H1 (cell line): ENCODE data around the gene AIDA. TPM values are rescaled to one million over a fixed set of nuclear protein-coding genes. Genes with fewer than 3 reads are reported as not detected.
A peak's percentile ranks its signal among the peaks of the same experiment; 100 is the strongest.

Source experiments
- ASH2L ChIP-seq: fragments of 200-600, 300-600 bp; sonication (generic); IDR thresholded peaks from one replicate; pipeline ENCODE4 v1.7.1; 2017; ENCODE audit warnings: low read length
- BCL11A ChIP-seq, 2 experiments: IDR thresholded peaks; one replicate each; pipeline ENCODE4 v1.6.1; 2011; ENCODE audit warnings: low read depth in 2 of 2, low read length in 2 of 2, mild to moderate bottlenecking in 2 of 2
- BRCA1 ChIP-seq: IDR thresholded peaks from 2 replicates; pipeline ENCODE4 v1.6.1; 2012; ENCODE audit warnings: low read depth, low read length, improper control_type of control experiment
- GTF2F1 ChIP-seq: IDR thresholded peaks from 2 replicates; pipeline ENCODE4 v1.6.1; 2012; ENCODE audit warnings: low read depth, low read length, improper control_type of control experiment, borderline replicate concordance
- HDAC2 ChIP-seq, 2 experiments: fragments of 300-600 bp in 1 of 2; sonication (generic) in 1 of 2; IDR thresholded peaks; 2 replicates each; pipeline ENCODE4 v1.6.1; 2011 to 2012; ENCODE audit warnings: low read depth in 2 of 2, low read length in 2 of 2, mild to moderate bottlenecking in 2 of 2, moderate library complexity in 2 of 2, borderline replicate concordance in 1 of 2, inconsistent platforms in 1 of 2
- JUND ChIP-seq: IDR thresholded peaks from 2 replicates; pipeline ENCODE4 v1.6.1; 2011; ENCODE audit warnings: mild to moderate bottlenecking, improper control_type of control experiment, low read length
- MAFK ChIP-seq: IDR thresholded peaks from 2 replicates; pipeline ENCODE4 v1.6.1; 2012; ENCODE audit warnings: low read depth, mild to moderate bottlenecking, improper control_type of control experiment, low read length
- NANOG ChIP-seq: IDR thresholded peaks from 2 replicates; pipeline ENCODE4 v1.6.1; 2011; ENCODE audit warnings: low read length, low read depth, mild to moderate bottlenecking, inconsistent platforms; ENCODE audit not compliant: insufficient read depth, poor library complexity, severe bottlenecking
- POLR2A ChIP-seq, 2 experiments: IDR thresholded peaks; 1 replicate in 1 of 2; 2 replicates in 1 of 2; pipeline ENCODE4 v1.6.1; 2011; ENCODE audit warnings: low read depth in 2 of 2, low read length in 2 of 2, mild to moderate bottlenecking in 2 of 2; ENCODE audit errors: control extremely low read depth in 1 of 2
- POLR2AphosphoS5 ChIP-seq: IDR thresholded peaks from 2 replicates; pipeline ENCODE4 v1.6.1; 2011; ENCODE audit warnings: low read depth, low read length
- POU5F1 ChIP-seq: IDR thresholded peaks from 2 replicates; pipeline ENCODE4 v1.6.1; 2011; ENCODE audit warnings: low read depth, mild to moderate bottlenecking, low read length, moderate library complexity
- RAD21 ChIP-seq, 2 experiments: IDR thresholded peaks in 1 of 2; conservative IDR thresholded peaks in 1 of 2; 2 replicates each; pipeline ENCODE4 v1.6.1; 2011; ENCODE audit warnings: low read depth in 2 of 2, low read length in 2 of 2, improper control_type of control experiment in 1 of 2, inconsistent platforms in 1 of 2, mild to moderate bottlenecking in 1 of 2, moderate library complexity in 1 of 2
- RFX5 ChIP-seq: IDR thresholded peaks from 2 replicates; pipeline ENCODE4 v1.6.1; 2011; ENCODE audit warnings: low read depth, low read length, improper control_type of control experiment, borderline replicate concordance
- RXRA ChIP-seq: IDR thresholded peaks from 2 replicates; pipeline ENCODE4 v1.6.1; 2011; ENCODE audit warnings: low read depth, mild to moderate bottlenecking, low read length, moderate library complexity; ENCODE audit not compliant: insufficient read depth
- SIN3A ChIP-seq, 2 experiments: IDR thresholded peaks in 1 of 2; conservative IDR thresholded peaks in 1 of 2; 2 replicates each; pipeline ENCODE4 v1.6.1; 2011 to 2012; ENCODE audit warnings: low read length in 2 of 2, improper control_type of control experiment in 1 of 2, low read depth in 1 of 2, mild to moderate bottlenecking in 1 of 2
- SP1 ChIP-seq: IDR thresholded peaks from 2 replicates; pipeline ENCODE4 v1.6.1; 2011; ENCODE audit warnings: low read depth, low read length
- SP2 ChIP-seq: IDR thresholded peaks from 2 replicates; pipeline ENCODE4 v1.6.1; 2012; ENCODE audit warnings: mild to moderate bottlenecking, low read length, inconsistent platforms
- SUZ12 ChIP-seq: fragments of 200-600 bp; sonication (generic); IDR thresholded peaks from 2 replicates; pipeline ENCODE4 v1.6.1; 2012; ENCODE audit warnings: mild to moderate bottlenecking, inconsistent platforms, low read length, moderate library complexity, mixed read lengths
- YY1 ChIP-seq: IDR thresholded peaks from 2 replicates; pipeline ENCODE4 v1.6.1; 2011; ENCODE audit warnings: low read depth, mild to moderate bottlenecking, low read length
- ZNF274 ChIP-seq: IDR thresholded peaks from 2 replicates; pipeline ENCODE4 v1.7.0; 2012; ENCODE audit warnings: low read length, borderline replicate concordance; ENCODE audit errors: extremely low read depth
- polyA plus RNA-seq, 7 experiments: library from polyadenylated mRNA; depleted of rRNA in 3 of 7; stranded (reverse) in 5 of 7; unstranded in 2 of 7; fragments of >200 nt in 5 of 7; fragments of 200-250 nt in 2 of 7; gene quantifications; 1 replicate in 5 of 7; 2 replicates in 1 of 7; 4 replicates in 1 of 7; pipeline versions ENCODE4 v1.2.1 to v1.2.3, GENCODE V29; 2011 to 2013; ENCODE audit warnings: missing spikeins in 2 of 7, mixed read lengths in 2 of 7
- total RNA-seq: library from RNA; stranded (reverse); fragmentation: NEBNext Ultra II Directional; extraction: Animal tissue kit (Norgen Biotek cat#: 25700); gene quantifications from 2 replicates; pipeline ENCODE4 v1.2.1, GENCODE V29; 2021
- TF ChIP-seq, protein P1 (sequence below): IDR thresholded peaks from 2 replicates; pipeline ENCODE4 v1.6.1; 2012; ENCODE audit warnings: inconsistent platforms
- TF ChIP-seq, protein P2 (sequence below): IDR thresholded peaks from 2 replicates; pipeline ENCODE4 v1.6.1; 2011; ENCODE audit warnings: low read length, improper control_type of control experiment

The AIDA gene
- total and polyA plus RNA-seq, 2 of the 8 experiments (the other 6 are each of a cell fraction or from before 2014, with no cell fraction given): 52.5 to 103 TPM

DNA sequence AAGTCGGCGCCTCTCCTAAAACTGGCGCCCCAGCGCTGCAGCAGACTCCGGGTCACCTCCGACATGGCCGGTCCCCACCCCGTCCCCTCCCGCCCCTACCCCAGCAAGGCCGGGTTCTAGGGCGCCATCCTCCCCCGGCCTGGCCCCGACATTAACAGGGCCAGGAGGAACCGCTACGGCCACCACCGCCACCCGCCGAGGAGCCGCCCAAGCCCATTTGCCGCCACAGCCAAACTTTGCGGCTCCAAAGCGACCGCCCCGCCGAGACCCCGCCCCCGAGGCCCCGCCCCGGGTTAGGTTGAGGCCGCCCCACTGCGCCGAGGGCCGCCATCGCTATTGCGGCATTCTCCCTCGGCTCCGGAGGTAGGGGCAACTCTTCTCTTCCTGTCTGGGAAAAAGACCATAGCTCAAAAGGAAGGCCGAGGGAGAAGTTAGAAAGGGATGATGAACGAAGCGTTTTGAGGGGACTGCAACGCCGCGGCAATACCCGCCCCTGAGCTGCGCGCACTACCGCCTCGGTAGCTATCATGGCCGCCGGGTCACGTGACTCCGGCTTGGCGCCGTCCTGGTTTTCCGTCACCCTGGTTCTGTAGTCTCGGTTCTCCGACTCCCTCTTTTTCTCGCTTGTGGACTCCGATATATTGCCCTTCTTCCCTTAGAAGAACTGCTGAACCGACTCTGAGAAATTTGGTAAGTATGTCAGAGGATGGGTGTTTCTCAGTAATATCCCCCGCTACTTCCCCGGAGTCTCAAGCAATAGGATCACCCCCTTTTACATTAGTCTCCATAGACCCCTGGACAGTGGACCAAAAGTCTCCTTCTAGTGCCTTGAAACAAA is at the start of gene AIDA, which contains the start of gene BROX (continued):
- TF ChIP-seq GTF2F1: peak; percentile 79; the same call in 1 of the 2 replicates
- TF ChIP-seq SIN3A (conservative IDR thresholded peaks at IDR 0.05 in 1 of 2, IDR thresholded peaks at IDR 0.05 in 1 of 2; ENCODE audit: low read depth in 1 of 2, low read length in 2 of 2): peak; percentile 77 to 96; a peak in 3 of 4 replicates
- TF ChIP-seq BRCA1: no peak
- TF ChIP-seq RFX5: no peak
- no peak; a peak in 1 of 4 replicates for TF ChIP-seq HDAC2 (IDR thresholded peaks at IDR 0.05; ENCODE audit: borderline replicate concordance in 1 of 2, low read depth in 2 of 2, low read length in 2 of 2)
- no peak for TF ChIP-seq NANOG
- TF ChIP-seq SP2: no peak
- TF ChIP-seq ASH2L: peak; percentile 96
- peak; percentile 100 for TF ChIP-seq YY1
- no peak for TF ChIP-seq ZNF274
- peak; percentile 4; the same call in 1 of the 2 replicates for TF ChIP-seq SP1
- TF ChIP-seq, protein P1, sequence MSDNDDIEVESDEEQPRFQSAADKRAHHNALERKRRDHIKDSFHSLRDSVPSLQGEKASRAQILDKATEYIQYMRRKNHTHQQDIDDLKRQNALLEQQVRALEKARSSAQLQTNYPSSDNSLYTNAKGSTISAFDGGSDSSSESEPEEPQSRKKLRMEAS: peak; percentile 74; the same call in 1 of the 2 replicates
- no peak for TF ChIP-seq SUZ12
- TF ChIP-seq JUND: peak; percentile 16; the same call in 1 of the 2 replicates
- TF ChIP-seq BCL11A (IDR thresholded peaks at IDR 0.05; ENCODE audit: low read depth in 2 of 2, low read length in 2 of 2): no peak
- no peak for TF ChIP-seq MAFK
- TF ChIP-seq POU5F1: no peak
- TF ChIP-seq RXRA: no peak
- TF ChIP-seq RAD21 (IDR thresholded peaks at IDR 0.05 in 1 of 2, conservative IDR thresholded peaks at IDR 0.05 in 1 of 2; ENCODE audit: low read depth in 2 of 2, low read length in 2 of 2): no peak
- TF ChIP-seq, protein P2, sequence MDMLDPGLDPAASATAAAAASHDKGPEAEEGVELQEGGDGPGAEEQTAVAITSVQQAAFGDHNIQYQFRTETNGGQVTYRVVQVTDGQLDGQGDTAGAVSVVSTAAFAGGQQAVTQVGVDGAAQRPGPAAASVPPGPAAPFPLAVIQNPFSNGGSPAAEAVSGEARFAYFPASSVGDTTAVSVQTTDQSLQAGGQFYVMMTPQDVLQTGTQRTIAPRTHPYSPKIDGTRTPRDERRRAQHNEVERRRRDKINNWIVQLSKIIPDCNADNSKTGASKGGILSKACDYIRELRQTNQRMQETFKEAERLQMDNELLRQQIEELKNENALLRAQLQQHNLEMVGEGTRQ: peak; percentile 97
- peak; percentile 40 for TF ChIP-seq POLR2AphosphoS5
- TF ChIP-seq POLR2A (IDR thresholded peaks at IDR 0.05; ENCODE audit: control extremely low read depth in 1 of 2, low read depth in 2 of 2, low read length in 2 of 2): peak in 1 of 2 experiments; percentile 43; a peak in 2 of 3 replicates
